ENCODE data around the gene BNIPL. TPM values are rescaled to one million over a fixed set of nuclear protein-coding genes. Genes with fewer than 3 reads are reported as not detected.

The BNIPL gene
- total and polyA plus RNA-seq, 2 experiments from 2014 or later = 0.65 to 0.66 TPM

- H3K36me3 ChIP-seq = peaks cover 5% of the 10 kb centered on the region
- no peak for DNase-seq (ENCODE audit: low read depth in 1 of 2, low spot score in 1 of 2)
- H3K27ac ChIP-seq = no peak overlapping the region
- no peaks in the 10 kb centered on the region for H3K9me3 ChIP-seq (ENCODE audit: low read depth)
- peaks cover 9% of the 10 kb centered on the region for H3K4me1 ChIP-seq (ENCODE audit: low read depth)
- no peak for TF ChIP-seq CTCF (IDR thresholded peaks at IDR 0.05; ENCODE audit: low read depth, low read length)
- no peak overlapping the region for H3K4me3 ChIP-seq
- no peaks in the 10 kb centered on the region for H3K27me3 ChIP-seq
These were observed 36.0 kb upstream of the BNIPL start for GRCh38 chr1:151000408-151000807.

DNA sequence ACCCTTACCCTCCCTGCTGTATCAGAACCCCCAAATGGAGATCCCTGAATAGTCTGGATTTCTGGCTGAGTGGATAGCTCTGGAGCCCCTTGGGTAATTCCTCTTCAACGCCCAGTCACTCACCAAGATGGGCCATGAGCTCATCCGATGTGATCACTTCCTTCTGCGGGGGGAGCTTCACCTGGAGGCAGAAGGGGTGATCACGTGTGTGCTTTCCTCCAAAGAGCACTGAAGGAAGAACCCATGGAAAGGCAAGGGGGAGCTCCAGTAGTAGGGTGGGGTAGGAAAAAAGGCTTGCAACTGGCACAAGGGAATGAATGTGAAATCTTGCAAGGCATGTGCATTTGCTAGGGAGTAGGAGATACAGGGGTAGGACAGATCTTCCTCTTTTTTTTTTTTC lies 34.8 kb upstream of the BNIPL start:
- Histone ChIP-seq H3K4me1 (ENCODE audit: low read depth) (peaks cover 19% of the 10 kb centered on the region), H3K27me3 (no peaks in the 10 kb centered on the region), H3K9me3 (ENCODE audit: low read depth) (no peaks in the 10 kb centered on the region), H3K4me3 (no peak overlapping the region), H3K36me3 (peaks cover 5% of the 10 kb centered on the region), H3K27ac (no peak overlapping the region)
- DNase-seq (ENCODE audit: low read depth in 1 of 2, low spot score in 1 of 2) = no peak
- TF ChIP-seq CTCF (IDR thresholded peaks at IDR 0.05; ENCODE audit: low read depth, low read length) = no peak

GRCh38 chr1:151002051-151002450 lies 34.3 kb upstream of the BNIPL start:
- Histone ChIP-seq H3K27ac (no peak overlapping the region), H3K9me3 (ENCODE audit: low read depth) (no peaks in the 10 kb centered on the region), H3K36me3 (peaks cover 5% of the 10 kb centered on the region), H3K27me3 (no peaks in the 10 kb centered on the region), H3K4me1 (ENCODE audit: low read depth) (peaks cover 19% of the 10 kb centered on the region), H3K4me3 (no peak overlapping the region)
- no peak for DNase-seq (ENCODE audit: low read depth in 1 of 2, low spot score in 1 of 2)
- TF ChIP-seq CTCF (IDR thresholded peaks at IDR 0.05; ENCODE audit: low read depth, low read length) = no peak

DNA sequence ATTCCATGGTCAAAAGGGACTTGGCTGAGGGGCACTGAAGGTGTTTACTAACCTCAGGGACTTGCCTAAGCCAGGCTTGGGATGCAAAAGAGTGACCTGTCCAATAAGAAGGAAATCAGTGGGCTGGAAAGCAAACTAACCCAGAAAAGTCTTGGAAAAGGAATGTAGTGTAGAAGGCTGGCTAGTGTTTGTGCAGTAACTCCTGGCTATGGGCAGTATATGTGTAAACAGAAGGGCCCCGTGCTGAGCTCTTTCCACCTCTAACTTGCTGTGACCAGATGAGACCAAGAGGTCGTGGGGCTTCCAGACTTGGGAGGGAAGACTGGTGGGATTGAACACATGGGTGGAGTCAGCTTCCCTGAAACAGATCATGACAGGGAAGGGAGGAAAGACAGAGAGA lies 33.8 kb upstream of the BNIPL start:
- Histone ChIP-seq H3K9me3 (ENCODE audit: low read depth) (no peaks in the 10 kb centered on the region), H3K36me3 (peaks cover 5% of the 10 kb centered on the region), H3K27me3 (no peaks in the 10 kb centered on the region), H3K4me1 (ENCODE audit: low read depth) (peaks cover 19% of the 10 kb centered on the region), H3K27ac (no peak overlapping the region), H3K4me3 (no peak overlapping the region)
- TF ChIP-seq CTCF (IDR thresholded peaks at IDR 0.05; ENCODE audit: low read depth, low read length) = no peak
- DNase-seq (ENCODE audit: low read depth in 1 of 2, low spot score in 1 of 2) = no peak

DNA sequence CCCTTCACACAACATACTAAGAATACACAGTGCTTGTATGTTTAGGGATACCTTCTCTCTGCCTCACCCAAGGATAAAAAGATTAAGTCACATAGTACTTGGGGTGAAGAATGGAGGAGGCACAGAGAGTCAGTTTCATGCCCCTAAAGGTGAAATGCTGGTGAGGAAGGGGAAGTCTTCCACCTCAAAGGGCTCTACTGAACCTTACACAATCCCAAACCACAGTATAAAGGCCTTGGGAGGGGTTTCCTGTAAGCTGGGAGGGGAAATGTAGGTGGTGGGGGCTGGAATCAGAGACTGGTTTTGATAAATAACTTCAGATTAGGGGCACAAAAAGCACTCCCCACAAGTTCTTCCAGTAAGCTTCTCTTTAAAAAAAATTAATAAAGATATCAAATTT lies 33.2 kb upstream of the BNIPL start:
- H3K27me3 ChIP-seq = no peaks in the 10 kb centered on the region

More for the DNA sequence above, 33.2 kb upstream of the BNIPL start:
- Histone ChIP-seq H3K36me3 (peaks cover 5% of the 10 kb centered on the region), H3K4me1 (ENCODE audit: low read depth) (peaks cover 22% of the 10 kb centered on the region), H3K4me3 (no peak overlapping the region), H3K9me3 (ENCODE audit: low read depth) (no peaks in the 10 kb centered on the region), H3K27ac (no peak overlapping the region)
- TF ChIP-seq CTCF (IDR thresholded peaks at IDR 0.05; ENCODE audit: low read depth, low read length) = no peak
- no peak for DNase-seq (ENCODE audit: low read depth in 1 of 2, low spot score in 1 of 2)
